Ramos (cell line): ENCODE results near the gene PLEKHG4B.
"Not testable (repeated sequence)": the region's sequence is repeated elsewhere in the genome, so short reads cannot be mapped to it uniquely, and the experiment has no call there.

ENCODE experiments used
- in situ Hi-C: fragments of 300-500 bp; cut with MboI; formaldehyde crosslinking; loops from one replicate; pipeline ENCODE4 v1.14.3; 2022; ENCODE audit warnings: low sequenced_read_pairs; ENCODE audit not compliant: unreplicated experiment

The PLEKHG4B gene

DNA sequence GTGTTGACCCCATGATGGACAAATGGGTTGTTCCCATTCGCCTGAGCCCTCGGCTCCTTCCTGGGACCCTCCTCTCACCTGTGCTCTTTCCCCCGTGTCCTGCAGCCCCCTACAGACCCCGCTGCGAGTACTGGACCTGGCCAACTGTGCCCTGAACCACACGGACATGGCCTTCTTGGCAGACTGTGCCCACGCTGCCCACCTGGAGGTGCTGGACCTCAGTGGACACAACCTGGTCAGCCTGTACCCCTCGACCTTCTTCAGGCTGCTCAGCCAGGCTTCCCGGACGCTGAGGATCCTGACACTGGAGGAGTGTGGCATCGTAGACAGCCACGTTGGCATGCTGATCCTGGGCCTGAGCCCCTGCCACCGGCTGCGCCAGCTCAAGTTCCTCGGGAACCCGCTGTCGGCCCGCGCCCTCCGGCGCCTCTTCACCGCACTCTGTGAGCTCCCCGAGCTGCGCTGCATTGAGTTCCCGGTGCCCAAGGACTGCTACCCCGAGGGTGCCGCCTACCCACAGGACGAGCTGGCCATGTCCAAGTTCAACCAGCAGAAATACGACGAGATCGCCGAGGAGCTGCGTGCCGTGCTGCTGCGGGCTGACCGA, 102.7 kb downstream of the PLEKHG4B start:
- in situ Hi-C loops: no loop called here

DNA sequence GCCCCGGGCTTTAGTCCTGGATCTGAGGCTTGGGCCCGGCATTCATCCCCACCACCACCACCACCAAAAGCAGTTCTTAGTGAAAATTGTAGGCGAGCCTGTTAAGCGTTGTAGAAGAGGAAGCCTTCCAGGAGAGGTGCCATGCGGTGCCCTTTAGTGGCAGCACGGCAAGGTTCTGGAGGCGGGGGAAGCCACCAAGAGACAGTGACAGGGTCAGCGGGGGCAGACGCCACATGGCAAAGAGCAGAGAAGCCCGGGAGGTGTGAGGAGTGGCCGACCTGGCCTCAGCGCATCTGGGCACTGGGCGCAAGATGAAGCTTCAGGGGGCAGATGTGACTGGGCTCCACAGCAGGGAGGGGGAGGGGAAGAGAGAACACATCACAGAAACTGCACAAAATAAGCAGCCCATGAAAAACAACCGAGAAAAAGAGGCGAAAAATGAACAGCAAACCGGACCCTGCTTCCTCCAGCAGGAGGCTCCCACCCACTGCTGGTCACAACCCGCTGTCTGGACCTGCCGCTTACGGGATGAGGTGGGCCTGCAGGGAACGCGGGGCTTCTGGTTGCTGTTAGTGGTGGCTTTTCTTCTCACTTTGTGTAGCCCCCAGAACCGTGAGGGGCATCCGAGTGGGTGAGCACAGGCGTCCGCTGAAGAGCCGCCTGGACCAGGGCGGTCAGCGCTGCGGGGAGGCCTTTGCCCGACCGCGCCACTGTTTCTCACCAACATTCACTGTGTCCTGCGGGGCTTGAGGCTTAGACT, 103.6 kb downstream of the PLEKHG4B start:
- in situ Hi-C loops: no loop called here

- in situ Hi-C loops: no loop called here
Measured at GRCh38 chr5:196350-196749, 104.4 kb downstream of the PLEKHG4B start.

- in situ Hi-C loops: not testable (repeated sequence)
Measured at GRCh38 chr5:197031-197430, 105.1 kb downstream of the PLEKHG4B start.

DNA sequence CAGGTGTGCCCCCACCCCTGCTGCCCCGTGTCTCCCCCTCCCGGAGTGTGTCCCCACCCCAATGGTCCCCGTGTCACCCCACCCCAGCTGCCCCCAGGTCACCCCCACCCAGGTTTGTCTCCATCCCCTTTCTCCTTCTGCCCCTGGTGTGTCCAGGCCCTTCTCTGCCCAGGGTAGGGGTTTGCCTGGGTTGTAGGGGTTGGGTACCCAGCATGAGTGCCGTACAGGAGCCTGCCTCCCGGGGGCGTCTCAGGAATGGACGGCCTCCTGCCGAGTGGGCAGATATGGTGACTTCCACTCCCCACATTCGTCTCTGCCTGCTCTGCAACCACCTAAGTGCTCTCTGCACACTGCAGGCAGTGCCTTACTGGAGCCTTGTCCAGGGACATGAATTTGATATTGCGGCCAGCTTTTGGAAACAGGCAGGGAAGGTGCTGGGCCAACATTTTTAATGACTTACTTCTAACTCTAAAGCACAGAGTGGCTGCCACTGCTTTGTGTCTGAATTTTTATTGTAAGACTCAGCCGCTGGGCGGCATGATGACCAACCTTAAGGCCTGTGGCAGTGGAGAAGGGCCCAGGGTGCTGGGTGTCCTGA, 106.0 kb downstream of the PLEKHG4B start:
- in situ Hi-C loops: no loop called here

GRCh38 chr5:198516-199196, 106.7 kb downstream of the PLEKHG4B start:
- in situ Hi-C loops: no loop called here

- in situ Hi-C loops: no loop called here
Measured at GRCh38 chr5:199197-199949, 107.4 kb downstream of the PLEKHG4B start.

DNA sequence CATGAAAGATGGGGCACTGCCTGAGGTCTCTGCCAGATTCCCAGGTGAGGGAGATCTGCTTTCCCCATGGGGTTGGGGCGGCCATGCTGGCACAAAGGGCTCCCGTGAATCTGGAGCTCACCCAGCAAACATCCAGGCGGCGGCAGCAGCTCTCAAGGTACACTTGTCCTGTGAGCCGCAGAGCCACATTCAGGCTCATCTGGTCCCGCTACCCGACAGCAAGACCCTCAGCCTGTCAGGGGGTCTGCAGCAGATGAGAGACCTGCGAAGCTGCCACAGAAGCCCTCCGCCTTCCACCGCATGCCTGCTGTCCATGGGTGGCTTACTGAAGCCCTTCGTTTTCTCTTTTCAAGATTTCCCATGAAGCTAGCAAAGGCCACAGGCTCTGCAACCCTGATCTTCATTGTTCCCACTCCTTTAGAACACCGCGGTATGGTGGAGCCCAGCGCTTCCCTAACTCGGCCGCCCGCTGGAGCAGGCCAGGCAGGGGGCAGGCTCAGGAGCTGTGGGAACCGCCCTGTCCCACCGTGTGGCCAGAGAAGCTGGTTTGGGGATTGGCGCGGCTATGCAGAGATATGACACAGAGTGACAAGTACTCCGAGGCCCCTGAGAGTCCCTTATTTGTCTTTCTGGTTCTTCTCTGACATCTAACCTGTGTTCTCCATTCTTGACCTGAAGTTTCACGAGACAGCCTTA, 108.1 kb downstream of the PLEKHG4B start:
- in situ Hi-C loops: no loop called here

- in situ Hi-C loops: no loop called here
Measured at GRCh38 chr5:200985-201384, 109.0 kb downstream of the PLEKHG4B start.

GRCh38 chr5:201672-202071, 109.7 kb downstream of the PLEKHG4B start:
- in situ Hi-C loops: no loop called here

- in situ Hi-C loops: no loop called here
Measured at GRCh38 chr5:203246-203930, 111.4 kb downstream of the PLEKHG4B start.

DNA sequence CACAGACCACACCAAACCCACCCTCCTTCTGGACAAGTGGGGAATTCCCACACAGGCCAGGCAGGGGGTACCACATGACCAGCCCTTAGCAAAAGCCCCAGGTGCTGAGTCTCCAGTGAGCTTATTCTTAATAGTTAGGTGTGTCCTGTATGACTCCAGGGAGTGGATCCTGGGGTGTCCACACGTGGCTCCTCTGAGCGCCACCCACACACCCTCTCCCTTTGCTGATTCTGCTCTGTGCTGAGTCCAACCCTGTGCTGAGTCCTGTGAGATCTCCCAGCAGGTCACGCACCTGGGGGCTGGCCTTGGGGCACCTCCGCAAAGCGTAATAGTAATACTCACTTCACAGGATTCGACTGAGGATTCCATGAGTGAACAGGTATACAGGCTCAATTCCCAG, 112.0 kb downstream of the PLEKHG4B start:
- in situ Hi-C loops: no loop called here

- in situ Hi-C loops: no loop called here
Measured at GRCh38 chr5:204462-204861, 112.5 kb downstream of the PLEKHG4B start.

- in situ Hi-C loops: no loop called here
Measured at GRCh38 chr5:204966-205670, 113.2 kb downstream of the PLEKHG4B start.

DNA sequence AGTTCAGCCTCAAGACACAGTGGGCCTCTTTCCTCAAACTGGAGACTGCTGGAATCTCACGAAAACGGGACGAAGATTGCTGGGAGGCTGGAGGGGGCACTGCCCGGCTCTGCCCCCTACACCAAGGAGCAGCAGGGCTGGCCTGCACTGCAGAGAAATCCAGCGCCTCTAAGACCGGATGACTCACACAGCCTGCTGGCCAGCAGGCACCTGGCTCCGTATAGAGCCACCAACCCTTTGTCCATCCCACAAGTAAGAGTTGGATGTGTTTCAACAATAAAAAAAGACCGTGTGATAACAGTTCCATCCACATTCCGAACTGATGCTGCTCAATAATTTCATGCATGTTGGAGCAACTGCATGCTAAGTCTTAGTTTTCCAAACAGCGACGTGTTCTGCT, 114.4 kb downstream of the PLEKHG4B start:
- in situ Hi-C loops: no loop called here

DNA sequence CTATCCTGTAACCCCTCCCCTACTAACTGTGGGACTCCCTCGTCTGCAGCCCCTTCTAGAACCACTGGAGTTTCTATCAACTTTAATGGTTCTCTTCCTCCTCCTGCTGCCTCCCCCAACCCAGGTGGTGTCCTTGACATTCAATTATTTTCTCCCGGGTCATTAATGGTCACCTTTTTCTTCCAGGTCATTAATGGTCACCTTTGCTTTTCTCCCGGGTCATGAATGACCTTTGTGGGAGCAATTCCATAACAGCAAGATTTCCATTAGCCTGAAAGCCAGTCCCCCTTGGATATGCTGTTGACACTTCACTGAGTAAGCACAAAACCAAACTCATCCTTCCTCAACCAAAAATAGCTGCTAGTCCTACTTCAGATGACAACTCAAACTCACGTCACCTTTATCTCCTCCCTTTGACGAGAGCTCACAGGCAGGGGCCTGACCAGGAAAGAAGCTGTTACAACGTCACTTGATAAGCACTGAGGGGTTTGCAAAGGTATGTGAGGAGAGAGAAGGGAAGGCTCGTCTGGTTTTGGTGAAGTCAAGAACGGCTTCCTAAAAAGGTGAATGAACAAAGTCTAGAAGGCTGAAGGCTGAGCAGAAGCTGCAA, 115.1 kb downstream of the PLEKHG4B start:
- in situ Hi-C loops: no loop called here

- in situ Hi-C loops: no loop called here
Measured at GRCh38 chr5:207599-207998, 115.6 kb downstream of the PLEKHG4B start.

- in situ Hi-C loops: no loop called here
Measured at GRCh38 chr5:208449-209114, 116.6 kb downstream of the PLEKHG4B start.
